ENCODE measurements around the gene ACOT11.

DNA sequence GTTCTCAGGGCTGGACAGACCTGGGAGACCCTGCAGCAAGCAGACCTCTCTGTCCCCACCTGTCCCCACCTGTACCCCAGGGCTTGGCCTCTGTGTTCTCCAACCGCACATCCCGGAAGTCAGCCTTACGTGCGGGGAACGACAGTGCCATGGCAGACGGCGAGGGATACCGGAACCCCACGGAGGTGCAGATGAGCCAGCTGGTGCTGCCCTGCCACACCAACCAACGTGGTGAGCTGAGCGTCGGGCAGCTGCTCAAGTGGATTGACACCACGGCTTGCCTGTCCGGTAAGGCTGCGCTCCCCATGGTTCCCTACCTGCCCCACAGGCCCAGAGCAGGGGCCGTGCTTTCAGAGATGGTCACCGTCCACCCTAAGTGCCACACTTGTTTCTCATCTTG lies 36.5 kb downstream of the ACOT11 start:
- TF ChIP-seq, protein P1, sequence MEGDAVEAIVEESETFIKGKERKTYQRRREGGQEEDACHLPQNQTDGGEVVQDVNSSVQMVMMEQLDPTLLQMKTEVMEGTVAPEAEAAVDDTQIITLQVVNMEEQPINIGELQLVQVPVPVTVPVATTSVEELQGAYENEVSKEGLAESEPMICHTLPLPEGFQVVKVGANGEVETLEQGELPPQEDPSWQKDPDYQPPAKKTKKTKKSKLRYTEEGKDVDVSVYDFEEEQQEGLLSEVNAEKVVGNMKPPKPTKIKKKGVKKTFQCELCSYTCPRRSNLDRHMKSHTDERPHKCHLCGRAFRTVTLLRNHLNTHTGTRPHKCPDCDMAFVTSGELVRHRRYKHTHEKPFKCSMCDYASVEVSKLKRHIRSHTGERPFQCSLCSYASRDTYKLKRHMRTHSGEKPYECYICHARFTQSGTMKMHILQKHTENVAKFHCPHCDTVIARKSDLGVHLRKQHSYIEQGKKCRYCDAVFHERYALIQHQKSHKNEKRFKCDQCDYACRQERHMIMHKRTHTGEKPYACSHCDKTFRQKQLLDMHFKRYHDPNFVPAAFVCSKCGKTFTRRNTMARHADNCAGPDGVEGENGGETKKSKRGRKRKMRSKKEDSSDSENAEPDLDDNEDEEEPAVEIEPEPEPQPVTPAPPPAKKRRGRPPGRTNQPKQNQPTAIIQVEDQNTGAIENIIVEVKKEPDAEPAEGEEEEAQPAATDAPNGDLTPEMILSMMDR (IDR thresholded peaks at IDR 0.05), result no peak
- TF ChIP-seq POLR2AphosphoS5 (IDR thresholded peaks at IDR 0.05) (no peak), POLR2A (IDR thresholded peaks at IDR 0.05) (no peak)

Data from breast epithelium (tissue), 3 donors.